Small intestine (tissue), 7 donors: ENCODE results near the gene CEP89. TPM values are rescaled to one million over a fixed set of nuclear protein-coding genes. Genes with fewer than 3 reads are reported as not detected.
A peak's percentile ranks its signal among the peaks of the same experiment; 100 is the strongest.

ENCODE experiments used
- DNase-seq, 2 donors: peaks; one replicate each; pipeline versions ENCODE4 v3.0.0 to v3.0.0-alpha.2; 2013
- FAIRE-seq: peaks from 2 replicates; lab custom pipeline; 2012; peaks lifted over from hg19 to GRCh38; lab: Jason Lieb, UNC
- H3K27ac ChIP-seq, 3 donors: one replicate each; pipeline ENCODE4 v1.5.1; 2013; ENCODE audit warnings: low read length in 2 of 3, mild to moderate bottlenecking in 2 of 3, control low read depth in 1 of 3, inconsistent platforms in 1 of 3, low read depth in 1 of 3, moderate library complexity in 1 of 3
- H3K27me3 ChIP-seq, 3 donors: one replicate each; pipeline ENCODE4 v1.6.1; 2013; ENCODE audit warnings: low read length in 3 of 3, inconsistent platforms in 1 of 3; ENCODE audit not compliant: control insufficient read depth in 3 of 3, insufficient read depth in 3 of 3
- H3K36me3 ChIP-seq, 3 donors: one replicate each; pipeline ENCODE4 v1.6.1; 2013; ENCODE audit warnings: low read length in 3 of 3, inconsistent platforms in 1 of 3, low read depth in 1 of 3, mild to moderate bottlenecking in 1 of 3, moderate library complexity in 1 of 3; ENCODE audit not compliant: control insufficient read depth in 3 of 3, insufficient read depth in 2 of 3
- H3K4me1 ChIP-seq, 3 donors: one replicate each; pipeline ENCODE4 v1.6.1; 2013; ENCODE audit warnings: low read length in 2 of 3, inconsistent platforms in 1 of 3, low read depth in 1 of 3, mild to moderate bottlenecking in 1 of 3, moderate library complexity in 1 of 3; ENCODE audit not compliant: control insufficient read depth in 3 of 3, insufficient read depth in 2 of 3
- H3K4me3 ChIP-seq, 3 donors: one replicate each; pipeline ENCODE4 v1.5.1; 2013; ENCODE audit warnings: low read length in 3 of 3, control low read depth in 1 of 3, inconsistent platforms in 1 of 3, low read depth in 1 of 3, mild to moderate bottlenecking in 1 of 3, moderate library complexity in 1 of 3
- H3K9me3 ChIP-seq, 2 donors: one replicate each; pipeline ENCODE4 v1.6.1; 2013; ENCODE audit warnings: low read depth in 1 of 2, low read length in 1 of 2; ENCODE audit not compliant: control insufficient read depth in 2 of 2, insufficient read depth in 1 of 2
- WGBS, 3 donors: extraction: QIAGEN DNeasy Blood & Tissue Kit; methylation state at CpG; one replicate each; pipeline ENCODE4 v1.1.7; 2013; 5-methylcytosine and 5-hydroxymethylcytosine counted together
- polyA plus RNA-seq, 4 donors: library from polyadenylated mRNA; stranded (reverse) in 3 of 4; unstranded in 1 of 4; fragments of 200-250 nt in 3 of 4; fragments of 120-200 nt in 1 of 4; gene quantifications; one replicate each; pipeline versions ENCODE4 v1.2.1 to v1.2.3, GENCODE V29; 2013
- donor health status: healthy with polysubstance abuse.
- donor health status: control.
- donor health status: control.
- donor health status: Bipolar disorder and iron deficiency.
- donor health status: healthy.

CEP89 gene
- polyA plus RNA-seq, 4 donors, result 3.5 to 12.4 (median 6.3) TPM

GRCh38 chr19:32916969-32917615 is 54.7 kb downstream of the CEP89 start:
- Histone ChIP-seq H3K4me3 (no peak overlapping the region), H3K9me3 (no peaks in the 10 kb centered on the region), H3K4me1 (no peaks in the 10 kb centered on the region), H3K27me3 (no peaks in the 10 kb centered on the region), H3K27ac (no peak overlapping the region), H3K36me3 (peaks cover 0 to 25% (median 3%) of the 10 kb centered on the region in 3 donors)
- DNase-seq (no peak), FAIRE-seq (no peak)
- 49 to 56% (median 54%) methylated on average over 4 of the region's 4 CpGs for WGBS, 3 donors

DNA sequence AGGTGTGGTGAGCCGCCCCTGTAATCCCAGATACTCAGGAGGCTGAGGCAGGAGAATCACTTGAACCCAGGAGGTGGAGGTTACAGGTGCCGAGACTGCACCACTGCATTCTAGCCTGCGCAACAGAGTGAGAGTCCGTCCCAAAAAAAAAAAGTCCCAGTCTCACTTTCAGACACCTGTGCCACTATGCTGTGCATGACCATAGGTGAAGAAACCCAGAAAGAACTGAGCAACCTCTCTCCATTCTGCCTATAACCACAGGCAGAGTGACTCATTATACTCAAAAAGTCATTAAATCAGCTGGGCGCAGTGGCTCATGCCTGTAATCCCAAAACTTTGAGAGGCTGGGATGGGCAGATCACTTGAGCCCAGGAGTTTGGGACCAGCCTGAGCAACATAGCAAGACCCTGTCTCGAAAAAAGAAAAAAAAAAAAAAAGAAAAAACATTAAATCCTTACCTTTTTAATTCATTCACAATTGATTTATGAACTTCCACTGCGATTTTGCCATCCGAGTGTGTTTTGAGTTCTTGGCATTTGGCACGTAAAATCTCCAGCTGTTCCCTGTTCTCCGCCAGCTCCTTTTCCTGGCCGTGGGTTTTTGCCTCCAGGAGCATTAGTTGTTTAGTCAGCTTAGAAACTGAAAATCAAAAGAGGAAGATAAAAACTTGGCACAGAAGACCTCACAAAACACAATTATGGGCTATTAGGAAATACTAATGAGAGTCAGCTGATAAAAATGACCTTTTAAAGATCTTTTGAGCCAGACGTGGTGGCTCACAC is 56.7 kb downstream of the CEP89 start:
- Histone ChIP-seq H3K4me3 (no peak overlapping the region), H3K4me1 (no peaks in the 10 kb centered on the region), H3K9me3 (no peaks in the 10 kb centered on the region), H3K27ac (no peak overlapping the region), H3K36me3 (peaks cover 0 to 15% (median 3%) of the 10 kb centered on the region in 3 donors), H3K27me3 (no peaks in the 10 kb centered on the region)
- 83 to 90% (median 85%) methylated on average over 12 of the region's 12 CpGs for WGBS, 3 donors
- FAIRE-seq (no peak), DNase-seq (no peak)

DNA sequence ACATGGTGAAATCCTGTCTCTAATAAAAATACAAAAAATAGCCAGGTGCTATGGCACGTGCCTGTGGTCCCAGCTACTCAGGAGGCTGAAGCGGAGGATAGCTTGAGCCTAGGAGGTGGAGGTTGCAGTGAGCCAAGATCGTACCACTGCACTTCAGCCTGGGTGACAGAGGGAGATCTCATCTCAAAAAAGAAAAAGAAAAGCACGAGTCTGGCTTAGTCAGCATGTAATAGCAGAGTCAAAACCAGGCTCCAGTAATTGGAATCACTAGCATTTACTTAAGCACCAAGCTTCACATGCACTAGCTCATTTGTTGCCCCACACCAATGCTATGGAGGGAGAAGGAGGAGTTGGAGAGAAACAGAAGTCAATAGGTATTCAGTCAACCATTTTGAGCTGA is 60.3 kb downstream of the CEP89 start:
- no peak overlapping the region for H3K27ac ChIP-seq
- H3K9me3 ChIP-seq, result peaks cover 0 to 2% of the 10 kb centered on the region in 2 donors
- no peaks in the 10 kb centered on the region for H3K4me1 ChIP-seq
- no peak overlapping the region for H3K4me3 ChIP-seq
- DNase-seq (no peak), FAIRE-seq (no peak)
- H3K36me3 ChIP-seq, result peaks cover 0 to 25% (median 0%) of the 10 kb centered on the region in 3 donors
- WGBS, 3 donors, result 93 to 99% (median 97%) methylated on average over 4 of the region's 4 CpGs
- no peaks in the 10 kb centered on the region for H3K27me3 ChIP-seq

DNA sequence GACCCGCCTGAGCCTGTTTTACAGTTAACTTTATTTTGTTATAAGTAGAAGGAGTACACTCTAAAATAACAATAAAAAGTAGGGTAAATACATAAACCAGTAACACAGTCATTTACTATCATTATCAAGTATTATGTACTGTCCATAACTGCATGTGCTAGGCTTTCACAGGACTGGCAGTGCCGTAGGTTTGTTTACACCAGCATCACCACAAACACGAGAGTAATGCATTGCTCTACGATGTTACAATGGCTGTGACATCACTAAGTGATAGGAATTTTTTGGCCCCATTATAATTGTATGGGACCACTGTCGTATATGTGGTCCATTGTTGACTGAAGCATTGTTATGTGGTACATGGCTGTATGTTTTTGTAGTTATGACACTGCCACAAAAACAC is 60.9 kb downstream of the CEP89 start:
- no peak overlapping the region for H3K4me3 ChIP-seq
- peaks cover 0 to 25% (median 0%) of the 10 kb centered on the region in 3 donors for H3K36me3 ChIP-seq
- DNase-seq (no peak), FAIRE-seq (no peak)
- H3K27ac ChIP-seq, result no peak overlapping the region
- no peaks in the 10 kb centered on the region for H3K27me3 ChIP-seq
- H3K9me3 ChIP-seq, result peaks cover 0 to 2% of the 10 kb centered on the region in 2 donors
- H3K4me1 ChIP-seq, result no peaks in the 10 kb centered on the region
- WGBS, 3 donors, result 94 to 97% (median 95%) methylated on average over 5 of the region's 5 CpGs

- WGBS, 3 donors, result 96 to 98% (median 97%) methylated on average over 4 to 5 of the region's 5 CpGs
- Histone ChIP-seq H3K27ac (no peak overlapping the region), H3K36me3 (peaks cover 0 to 26% (median 0%) of the 10 kb centered on the region in 3 donors), H3K9me3 (peaks cover 0 to 2% of the 10 kb centered on the region in 2 donors), H3K27me3 (no peaks in the 10 kb centered on the region), H3K4me1 (no peaks in the 10 kb centered on the region), H3K4me3 (no peak overlapping the region)
- DNase-seq, result no peak
- FAIRE-seq, result no peak
Observed at GRCh38 chr19:32910094-32910493, 61.7 kb downstream of the CEP89 start.

DNA sequence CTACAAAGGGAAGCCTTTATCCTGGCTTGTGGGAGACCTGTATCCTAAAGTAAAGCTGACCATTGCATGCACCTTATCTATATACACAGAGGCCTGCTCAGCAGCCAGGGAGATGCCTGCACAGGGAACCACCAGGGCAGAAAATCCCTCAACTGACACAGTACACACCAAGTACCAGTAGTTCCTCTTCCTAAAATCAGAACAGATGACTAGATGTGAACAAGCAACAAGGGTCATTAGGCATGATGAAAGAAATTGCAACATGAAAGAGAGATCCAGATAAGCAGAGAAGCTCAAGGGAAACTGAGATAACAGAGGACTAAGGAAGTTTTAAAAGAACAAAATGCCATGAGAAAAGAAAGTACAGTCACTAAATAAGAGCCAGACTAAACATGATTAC is 62.5 kb downstream of the CEP89 start:
- peaks cover 0 to 2% of the 10 kb centered on the region in 2 donors for H3K9me3 ChIP-seq
- peaks cover 0 to 19% (median 0%) of the 10 kb centered on the region in 3 donors for H3K36me3 ChIP-seq
- no peak for FAIRE-seq

GRCh38 chr19:32908641-32909190 is 63.0 kb downstream of the CEP89 start:
- Histone ChIP-seq H3K4me1 (no peaks in the 10 kb centered on the region), H3K36me3 (peaks cover 0 to 17% (median 0%) of the 10 kb centered on the region in 3 donors), H3K27me3 (no peaks in the 10 kb centered on the region), H3K9me3 (peaks cover 0 to 2% of the 10 kb centered on the region in 2 donors), H3K27ac (no peak overlapping the region), H3K4me3 (no peak overlapping the region)
- 92 to 94% (median 93%) methylated on average over 7 of the region's 7 CpGs for whole genome bisulfite sequencing, 3 donors
- DNase-seq, result no peak
- no peak for FAIRE-seq

More for the DNA sequence above, 62.5 kb downstream of the CEP89 start:
- DNase-seq, result no peak
- H3K27ac ChIP-seq, result no peak overlapping the region
- no peaks in the 10 kb centered on the region for H3K27me3 ChIP-seq
- H3K4me3 ChIP-seq, result no peak overlapping the region
- no peaks in the 10 kb centered on the region for H3K4me1 ChIP-seq

- DNase-seq (peak; percentile 73 to 90), FAIRE-seq (no peak)
- 18 to 61% (median 43%) methylated on average over 7 of the region's 7 CpGs for whole genome bisulfite sequencing, 3 donors
- no peaks in the 10 kb centered on the region for H3K27me3 ChIP-seq
- peak overlapping the region; percentile 27 to 74 (median 74) for H3K27ac ChIP-seq
- no peak overlapping the region for H3K4me3 ChIP-seq
- peaks cover 0 to 2% of the 10 kb centered on the region in 2 donors for H3K9me3 ChIP-seq
- H3K36me3 ChIP-seq, result peaks cover 0 to 22% (median 2%) of the 10 kb centered on the region in 3 donors
- H3K4me1 ChIP-seq, result peaks cover 0 to 4% (median 0%) of the 10 kb centered on the region in 3 donors
Observed at GRCh38 chr19:32902448-32902847, 69.3 kb downstream of the CEP89 start.
